PFSK-1 (cell line): Measurements from ENCODE around the gene ALDH1A3.

ENCODE experiments used
- POLR2AphosphoS5 ChIP-seq: IDR thresholded peaks from 2 replicates; pipeline ENCODE4 v1.6.1; 2012; ENCODE audit warnings: low read depth, mild to moderate bottlenecking, control low read depth, low read length, moderate library complexity
- SIN3A ChIP-seq: IDR thresholded peaks from 2 replicates; pipeline ENCODE4 v1.6.1; 2012; ENCODE audit warnings: mild to moderate bottlenecking, low read length, moderate library complexity, borderline replicate concordance; ENCODE audit not compliant: insufficient read depth
- TAF1 ChIP-seq: IDR thresholded peaks from 2 replicates; pipeline ENCODE4 v1.6.1; 2012; ENCODE audit warnings: low read length, control low read depth, borderline replicate concordance; ENCODE audit not compliant: insufficient read depth

DNA sequence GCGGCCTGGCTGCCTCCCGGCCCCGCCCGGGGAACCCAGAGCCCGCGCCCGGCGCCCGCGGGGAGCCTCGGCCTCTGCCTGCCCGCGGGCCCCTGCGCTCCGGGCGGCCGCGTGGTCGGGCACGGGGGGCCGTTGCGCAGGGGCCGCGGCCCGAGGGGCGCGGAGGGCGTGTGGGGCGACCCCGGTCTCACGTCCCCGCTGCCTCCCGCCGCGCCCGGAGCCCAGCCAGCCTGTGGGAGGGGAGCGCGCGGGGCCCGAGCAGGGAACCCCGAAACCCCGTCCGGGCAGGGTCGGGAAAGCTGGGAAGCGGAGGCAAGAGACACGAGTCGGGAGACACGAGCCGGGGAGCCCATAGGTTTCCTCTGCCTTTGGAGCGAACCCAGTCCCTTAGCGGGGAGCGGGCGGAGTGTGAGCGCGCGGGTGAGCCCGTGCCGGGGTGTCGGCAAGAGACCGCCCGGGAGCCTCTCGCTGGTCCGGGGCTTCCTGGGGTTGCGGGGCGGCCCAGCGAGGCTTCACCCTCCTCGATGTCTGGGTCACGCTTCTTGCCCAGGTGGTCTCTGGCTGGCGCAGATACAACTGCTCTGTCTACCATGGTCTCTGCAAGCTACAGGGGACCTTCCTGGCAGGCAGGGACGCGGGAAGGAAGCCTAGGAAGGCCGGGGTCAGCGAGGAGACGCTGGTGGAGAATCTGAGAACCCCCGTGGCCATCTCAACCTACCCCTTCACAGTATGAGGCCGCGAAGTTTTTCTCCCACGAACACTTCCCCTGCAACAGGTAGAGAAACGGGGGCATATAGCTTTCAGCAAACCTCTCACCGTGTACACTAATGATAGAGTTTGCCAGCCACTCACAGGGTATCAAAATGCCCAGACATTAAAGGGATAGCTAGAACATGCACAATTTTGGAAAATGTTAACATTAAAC is 40.1 kb downstream of the ALDH1A3 start:
- no peak for TF ChIP-seq POLR2AphosphoS5
- TF ChIP-seq SIN3A, result no peak
- TF ChIP-seq TAF1, result no peak
